ENCODE results near the gene CPEB3. TPM values are rescaled to one million over a fixed set of nuclear protein-coding genes. Genes with fewer than 3 reads are reported as not detected.

Gene CPEB3
- total and polyA plus RNA-seq, 9 of the 15 experiments (the other 6 are each of a cell fraction or from before 2014, with no cell fraction given), result 0.15 to 1.2 (median 0.51) TPM

GRCh38 chr10:92108120-92108519 is 182.8 kb downstream of the CPEB3 start:
- FAIRE-seq (no peak), DNase-seq (ENCODE audit: extremely low read depth in 1 of 4, low spot score in 3 of 4) (no peak), ATAC-seq (no peak)
- in situ Hi-C loops (cut with MboI), result no loop called here
- Histone ChIP-seq H3K4me2 (ENCODE audit: insufficient read depth, low read length) (no peak overlapping the region), H3K9ac (ENCODE audit: insufficient read depth in 1 of 2, low read depth in 2 of 2, low read length in 2 of 2) (no peak overlapping the region), H4K20me1 (replicated peaks; ENCODE audit: control insufficient read depth, insufficient read depth, low read length) (no peaks in the 10 kb centered on the region), H3K36me3 (ENCODE audit: control insufficient read depth, insufficient read depth, low read length) (no peaks in the 10 kb centered on the region), H3K4me3 (no peak overlapping the region), H3K4me1 (replicated peaks in 1 of 2; ENCODE audit: control insufficient read depth in 2 of 2, insufficient read depth in 2 of 2, low read length in 2 of 2) (peaks cover 0 to 15% of the 10 kb centered on the region in 2 experiments; a peak in 3 of 5 replicates), H3K27me3 (ENCODE audit: control insufficient read depth in 2 of 2, insufficient read depth in 2 of 2, low read length in 2 of 2) (no peaks in the 10 kb centered on the region), H3K9me1 (ENCODE audit: control insufficient read depth, insufficient read depth, low read length) (no peaks in the 10 kb centered on the region), H3K9me3 (replicated peaks; ENCODE audit: control insufficient read depth, insufficient read depth, low read depth, low read length) (no peaks in the 10 kb centered on the region), H2AFZ (ENCODE audit: low read depth, low read length) (no peak overlapping the region), H3K27ac (ENCODE audit: extremely low read depth, low read depth, low read length) (no peak overlapping the region), H3K79me2 (ENCODE audit: control insufficient read depth, insufficient read depth, low read length) (no peaks in the 10 kb centered on the region)
- ChIA-PET CTCF (ENCODE audit: low intra/inter-chr PET ratio) (no interaction called here), POLR2A (interaction anchor here (1.1 kb wide), 1 partner anchor 9 kb away, joined by 5 read pairs; no protein-coding TSS in a partner anchor)
- TF ChIP-seq CGGBP1 (CRISPR knock-in tag; IDR thresholded peaks at IDR 0.05) (no peak), ZC3H8 (IDR thresholded peaks at IDR 0.05) (no peak), SREBF2 (CRISPR knock-in tag; IDR thresholded peaks at IDR 0.05) (no peak)
- intact Hi-C loops (cut with micrococcal nuclease), result no loop called here
- BruUV-seq (replicated peaks), result no TSS peak

GRCh38 chr10:92103376-92104090 is 187.3 kb downstream of the CPEB3 start:
- H3K9me3 ChIP-seq (replicated peaks; ENCODE audit: control insufficient read depth, insufficient read depth, low read depth, low read length), result no peaks in the 10 kb centered on the region
- H3K4me2 ChIP-seq (ENCODE audit: insufficient read depth, low read length), result no peak overlapping the region
- no TSS peak for BruUV-seq (replicated peaks)
- no peaks in the 10 kb centered on the region for H3K27me3 ChIP-seq (ENCODE audit: control insufficient read depth in 2 of 2, insufficient read depth in 2 of 2, low read length in 2 of 2)
- 18% methylated on average over 2 of the region's 2 CpGs for WGBS (ENCODE audit: insufficient coverage, low coverage, missing lambda C conversion rate)
- CTCF ChIA-PET (ENCODE audit: low intra/inter-chr PET ratio), result no interaction called here
- no peak overlapping the region for H3K27ac ChIP-seq (ENCODE audit: extremely low read depth, low read depth, low read length)
- no peaks in the 10 kb centered on the region for H4K20me1 ChIP-seq (replicated peaks; ENCODE audit: control insufficient read depth, insufficient read depth, low read length)
- H3K4me3 ChIP-seq, result no peak overlapping the region
- no peaks in the 10 kb centered on the region for H3K79me2 ChIP-seq (ENCODE audit: control insufficient read depth, insufficient read depth, low read length)
- no peaks in the 10 kb centered on the region for H3K36me3 ChIP-seq (ENCODE audit: control insufficient read depth, insufficient read depth, low read length)
- ATAC-seq (no peak), DNase-seq (ENCODE audit: extremely low read depth in 1 of 4, low spot score in 3 of 4) (no peak), FAIRE-seq (no peak)
- in situ Hi-C loops (cut with MboI), result no loop called here
- H3K4me1 ChIP-seq (replicated peaks in 1 of 2; ENCODE audit: control insufficient read depth in 2 of 2, insufficient read depth in 2 of 2, low read length in 2 of 2), result peaks cover 0 to 23% of the 10 kb centered on the region in 2 experiments; a peak in 3 of 5 replicates
- no peak overlapping the region for H3K9ac ChIP-seq (ENCODE audit: insufficient read depth in 1 of 2, low read depth in 2 of 2, low read length in 2 of 2)
- H2AFZ ChIP-seq (ENCODE audit: low read depth, low read length), result no peak overlapping the region
- no peaks in the 10 kb centered on the region for H3K9me1 ChIP-seq (ENCODE audit: control insufficient read depth, insufficient read depth, low read length)
- intact Hi-C loops (cut with micrococcal nuclease), result no loop called here
- POLR2A ChIA-PET, result no interaction called here
- TF ChIP-seq THRAP3 (IDR thresholded peaks at IDR 0.05; ENCODE audit: borderline replicate concordance) (no peak), ZBTB5 (IDR thresholded peaks at IDR 0.05) (no peak), CBX3 (IDR thresholded peaks at IDR 0.05; ENCODE audit: borderline replicate concordance in 1 of 2, low read length in 2 of 2) (no peak), FOXO4 (CRISPR knock-in tag; IDR thresholded peaks at IDR 0.05) (no peak), RAD21 (CRISPR knock-in tag; conservative IDR thresholded peaks at IDR 0.05 in 1 of 2, IDR thresholded peaks at IDR 0.05 in 1 of 2) (no peak)

Data from K562 (cell line).